HCT116 (cell line): ENCODE results near the gene PADI2. TPM values are rescaled to one million over a fixed set of nuclear protein-coding genes. Genes with fewer than 3 reads are reported as not detected.

Experiments used
- ATAC-seq: fragments of 200-7000 bp; cut with Tn5 transposase; 2 replicates; pipeline ENCODE4 v1.9.1; 2020; ENCODE audit warnings: mild to moderate bottlenecking, moderate library complexity
- BruUV-seq: library from RNA; stranded (reverse); fragments of 400-500 nt; replicated peaks from 2 replicates; lab custom pipeline; 2021; lab: Mats Ljungman, UMichigan
- CTCF ChIA-PET: fragments of 300-600 bp; sonication (Branson Sonifier 250); formaldehyde crosslinking; loops from one replicate; lab custom pipeline; 2021; ENCODE audit warnings: antibody characterized with exemption; lab: Charles Lee
- POLR2A ChIA-PET: fragments of 300-600, 350-600 bp; sonication (Branson Sonifier 250); formaldehyde crosslinking; loops from one replicate; lab custom pipeline; 2021; ENCODE audit warnings: antibody characterized with exemption; lab: Charles Lee
- RAD21 ChIA-PET, 2 experiments: fragments of 300-600 bp; sonication (Branson Sonifier 250); formaldehyde crosslinking; loops; one replicate each; lab custom pipeline; 2023; ENCODE audit warnings: low total read pairs in 2 of 2; ENCODE audit not compliant: uncharacterized antibody in 2 of 2, unreplicated experiment in 2 of 2, low non-redundant PET in 1 of 2; lab: Charles Lee
- DNase-seq: peaks from one replicate; pipeline ENCODE4 v3.0.0-alpha.2; 2010; ENCODE audit warnings: low read depth, low spot score
- H2AFZ ChIP-seq: fragments of 200-600 bp; shearing (Covaris generic), sonication (generic); 2 replicates; pipeline ENCODE4 v1.6.1; 2017; ENCODE audit warnings: low read depth, mixed run types, mixed read lengths, antibody characterized with exemption, low read length; ENCODE audit not compliant: poor library complexity, severe bottlenecking
- H3K27ac ChIP-seq: 2 replicates; pipeline ENCODE4 v1.5.1; 2012; ENCODE audit warnings: low read depth, low read length
- H3K27me3 ChIP-seq: fragments of 200-600 bp; sonication (generic); 2 replicates; pipeline ENCODE4 v1.6.1; 2016; ENCODE audit warnings: mixed run types, low read length, mixed read lengths; ENCODE audit not compliant: insufficient read depth
- H3K36me3 ChIP-seq, 2 experiments: fragments of 200-500 bp in 1 of 2; fragments of 200-600 bp in 1 of 2; sonication (Bioruptor generic) in 1 of 2; sonication (generic) in 1 of 2; 2 replicates each; pipeline versions ENCODE4 v1.5.1 to v1.6.1; 2014 to 2016; ENCODE audit warnings: low read length in 2 of 2, inconsistent platforms in 1 of 2, mixed read lengths in 1 of 2, mixed run types in 1 of 2; ENCODE audit not compliant: insufficient read depth in 2 of 2, control insufficient read depth in 1 of 2
- H3K4me1 ChIP-seq, 2 experiments: fragments of 200-600 bp in 1 of 2; sonication (generic) in 1 of 2; 2 replicates each; pipeline versions ENCODE4 v1.5.1 to v1.6.1; 2012 to 2017; ENCODE audit warnings: low read length in 2 of 2, inconsistent platforms in 1 of 2, mild to moderate bottlenecking in 1 of 2, mixed read lengths in 1 of 2, mixed run types in 1 of 2, moderate library complexity in 1 of 2; ENCODE audit not compliant: insufficient read depth in 2 of 2, control insufficient read depth in 1 of 2
- H3K4me2 ChIP-seq: fragments of 200-600 bp; sonication (generic); 2 replicates; pipeline ENCODE4 v1.6.1; 2017; ENCODE audit warnings: mixed run types, low read length, mixed read lengths
- H3K4me3 ChIP-seq, 2 experiments: fragments of 200-600 bp in 1 of 2; sonication (generic) in 1 of 2; replicated peaks in 1 of 2; 2 replicates each; pipeline ENCODE4 v1.5.1; 2011 to 2016; ENCODE audit warnings: low read length in 2 of 2, control low read depth in 1 of 2, low read depth in 1 of 2, mild to moderate bottlenecking in 1 of 2, mixed read lengths in 1 of 2, mixed run types in 1 of 2
- H3K79me2 ChIP-seq: fragments of 200-600 bp; sonication (generic); 2 replicates; pipeline ENCODE4 v1.6.1; 2017; ENCODE audit warnings: mild to moderate bottlenecking, mixed run types, low read length, moderate library complexity, mixed read lengths; ENCODE audit not compliant: insufficient read depth
- H3K9ac ChIP-seq: fragments of 200-600 bp; sonication (generic); 2 replicates; pipeline ENCODE4 v1.6.1; 2016; ENCODE audit warnings: low read length, mixed read lengths
- H3K9me2 ChIP-seq: fragments of 200-600 bp; sonication (generic), shearing (Covaris generic); 2 replicates; pipeline ENCODE4 v1.6.1; 2017; ENCODE audit warnings: mixed run types, mild to moderate bottlenecking, moderate library complexity; ENCODE audit not compliant: insufficient read depth
- H3K9me3 ChIP-seq, 2 experiments: fragments of 200-500 bp in 1 of 2; fragments of 200-600 bp in 1 of 2; sonication (Bioruptor generic) in 1 of 2; sonication (generic) in 1 of 2; 2 replicates each; pipeline ENCODE4 v1.6.1; 2014 to 2017; ENCODE audit warnings: low read length in 2 of 2, mixed read lengths in 2 of 2, inconsistent platforms in 1 of 2, low read depth in 1 of 2, mild to moderate bottlenecking in 1 of 2, mixed run types in 1 of 2, moderate library complexity in 1 of 2; ENCODE audit not compliant: control insufficient read depth in 1 of 2, insufficient read depth in 1 of 2
- H4K20me1 ChIP-seq: fragments of 200-600 bp; sonication (generic), shearing (Covaris generic); 2 replicates; pipeline ENCODE4 v1.6.1; 2017; ENCODE audit warnings: mixed run types, mild to moderate bottlenecking, moderate library complexity; ENCODE audit not compliant: insufficient read depth
- FOSL1 ChIP-seq: IDR thresholded peaks from 2 replicates; pipeline ENCODE4 v1.6.1; 2012; ENCODE audit warnings: low read depth
- POLR2AphosphoS5 ChIP-seq: IDR thresholded peaks from 2 replicates; pipeline ENCODE4 v1.6.1; 2011; ENCODE audit warnings: mild to moderate bottlenecking, low read depth, low read length, moderate library complexity
- TCF7L2 ChIP-seq: IDR thresholded peaks from 2 replicates; pipeline ENCODE4 v1.7.0; 2011; ENCODE audit warnings: borderline replicate concordance, inconsistent platforms; ENCODE audit not compliant: insufficient read depth, insufficient read length; ENCODE audit errors: extremely low read depth
- YY1 ChIP-seq: IDR thresholded peaks from 2 replicates; pipeline ENCODE4 v1.6.1; 2011; ENCODE audit warnings: low read length, low read depth, moderate library complexity, mild to moderate bottlenecking; ENCODE audit not compliant: insufficient replicate concordance; ENCODE audit errors: extremely low read depth
- intact Hi-C: fragments of 100-400 bp; cut with micrococcal nuclease; formaldehyde crosslinking; loops from 2 replicates; pipeline ENCODE4 v1.10.0; 2022
- total RNA-seq: library from RNA; stranded (reverse); gene quantifications from one replicate; pipeline ENCODE4 v1.2.1, GENCODE V29; 2021; ENCODE audit not compliant: unreplicated experiment
- TF ChIP-seq, protein P1 (sequence below): IDR thresholded peaks from 2 replicates; pipeline ENCODE4 v1.6.1; 2012

PADI2 gene
- total RNA-seq, 1 experiment from 2014 or later, result 2.7 TPM

- no peak overlapping the region for H2AFZ ChIP-seq
- DNase-seq (no peak), ATAC-seq (no peak)
- no peaks in the 10 kb centered on the region for H3K27me3 ChIP-seq
- H3K9ac ChIP-seq, result no peak overlapping the region
- H3K36me3 ChIP-seq, result no peaks in the 10 kb centered on the region
- CTCF ChIA-PET, result no interaction called here
- no peaks in the 10 kb centered on the region for H3K9me3 ChIP-seq
- no peaks in the 10 kb centered on the region for H3K4me1 ChIP-seq
- RAD21 ChIA-PET, result no interaction called here
- intact Hi-C loops, result no loop called here
- H3K27ac ChIP-seq, result no peak overlapping the region
- no TSS peak for BruUV-seq
- no peaks in the 10 kb centered on the region for H3K79me2 ChIP-seq
- H3K4me3 ChIP-seq, result no peak overlapping the region
- no peaks in the 10 kb centered on the region for H4K20me1 ChIP-seq
- TF ChIP-seq POLR2AphosphoS5, result no peak
- no peak for TF ChIP-seq TCF7L2
- TF ChIP-seq, protein P1, sequence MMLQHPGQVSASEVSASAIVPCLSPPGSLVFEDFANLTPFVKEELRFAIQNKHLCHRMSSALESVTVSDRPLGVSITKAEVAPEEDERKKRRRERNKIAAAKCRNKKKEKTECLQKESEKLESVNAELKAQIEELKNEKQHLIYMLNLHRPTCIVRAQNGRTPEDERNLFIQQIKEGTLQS, result no peak
- no peaks in the 10 kb centered on the region for H3K9me2 ChIP-seq
- POLR2A ChIA-PET, result no interaction called here
- H3K4me2 ChIP-seq, result no peak overlapping the region
These were observed 28.0 kb downstream of the PADI2 start for GRCh38 chr1:17091252-17091651.

- TF ChIP-seq POLR2AphosphoS5 (no peak), YY1 (no peak), FOSL1 (no peak)
- DNase-seq, result no peak
- ATAC-seq, result no peak
- H3K4me1 ChIP-seq, result no peaks in the 10 kb centered on the region
- no peak overlapping the region for H3K4me2 ChIP-seq
- BruUV-seq, result no TSS peak
- no peaks in the 10 kb centered on the region for H3K9me2 ChIP-seq
- H3K36me3 ChIP-seq, result no peaks in the 10 kb centered on the region
- H3K4me3 ChIP-seq, result no peak overlapping the region
- ChIA-PET RAD21 (no interaction called here), CTCF (no interaction called here), POLR2A (no interaction called here)
- no peak overlapping the region for H2AFZ ChIP-seq
- H3K27me3 ChIP-seq, result no peaks in the 10 kb centered on the region
- no peak overlapping the region for H3K27ac ChIP-seq
- intact Hi-C loops, result no loop called here
- no peak overlapping the region for H3K9ac ChIP-seq
- no peaks in the 10 kb centered on the region for H3K9me3 ChIP-seq
- H4K20me1 ChIP-seq, result no peaks in the 10 kb centered on the region
- no peaks in the 10 kb centered on the region for H3K79me2 ChIP-seq
These were observed 29.7 kb downstream of the PADI2 start for GRCh38 chr1:17089506-17089905.
